ENCODE data around the gene PJVK.

DNA sequence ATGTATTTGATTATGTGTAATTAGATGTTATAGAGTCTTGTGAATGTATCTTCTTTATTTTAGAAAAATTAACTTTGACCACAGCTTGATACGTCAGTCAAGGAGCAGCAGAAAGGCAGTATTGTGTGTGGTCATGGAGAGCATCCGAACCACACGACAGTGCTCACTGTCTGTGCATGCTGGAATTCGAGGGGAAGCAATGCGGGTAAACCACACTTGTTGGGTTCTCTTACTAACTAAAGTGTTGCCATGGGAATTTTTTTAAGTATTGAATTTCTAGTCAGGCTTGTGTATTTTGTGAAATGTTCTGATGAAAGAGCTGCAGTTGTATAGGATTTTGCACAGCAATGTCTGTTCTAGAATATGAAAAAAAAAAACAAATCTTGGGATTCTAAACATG lies 4.8 kb downstream of the PJVK start:
- no peak for TF ChIP-seq ZNF274 (IDR thresholded peaks at IDR 0.05; ENCODE audit: low read depth, low read length)
- TF ChIP-seq YY1 (IDR thresholded peaks at IDR 0.05; ENCODE audit: extremely low read depth, insufficient replicate concordance, low read depth, low read length) = no peak
- TF ChIP-seq, protein P1, sequence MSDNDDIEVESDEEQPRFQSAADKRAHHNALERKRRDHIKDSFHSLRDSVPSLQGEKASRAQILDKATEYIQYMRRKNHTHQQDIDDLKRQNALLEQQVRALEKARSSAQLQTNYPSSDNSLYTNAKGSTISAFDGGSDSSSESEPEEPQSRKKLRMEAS (IDR thresholded peaks at IDR 0.05) = no peak
- no peak for TF ChIP-seq TCF7L2 (IDR thresholded peaks at IDR 0.05; ENCODE audit: borderline replicate concordance, extremely low read depth, insufficient read depth, insufficient read length)
- TF ChIP-seq, protein P2, sequence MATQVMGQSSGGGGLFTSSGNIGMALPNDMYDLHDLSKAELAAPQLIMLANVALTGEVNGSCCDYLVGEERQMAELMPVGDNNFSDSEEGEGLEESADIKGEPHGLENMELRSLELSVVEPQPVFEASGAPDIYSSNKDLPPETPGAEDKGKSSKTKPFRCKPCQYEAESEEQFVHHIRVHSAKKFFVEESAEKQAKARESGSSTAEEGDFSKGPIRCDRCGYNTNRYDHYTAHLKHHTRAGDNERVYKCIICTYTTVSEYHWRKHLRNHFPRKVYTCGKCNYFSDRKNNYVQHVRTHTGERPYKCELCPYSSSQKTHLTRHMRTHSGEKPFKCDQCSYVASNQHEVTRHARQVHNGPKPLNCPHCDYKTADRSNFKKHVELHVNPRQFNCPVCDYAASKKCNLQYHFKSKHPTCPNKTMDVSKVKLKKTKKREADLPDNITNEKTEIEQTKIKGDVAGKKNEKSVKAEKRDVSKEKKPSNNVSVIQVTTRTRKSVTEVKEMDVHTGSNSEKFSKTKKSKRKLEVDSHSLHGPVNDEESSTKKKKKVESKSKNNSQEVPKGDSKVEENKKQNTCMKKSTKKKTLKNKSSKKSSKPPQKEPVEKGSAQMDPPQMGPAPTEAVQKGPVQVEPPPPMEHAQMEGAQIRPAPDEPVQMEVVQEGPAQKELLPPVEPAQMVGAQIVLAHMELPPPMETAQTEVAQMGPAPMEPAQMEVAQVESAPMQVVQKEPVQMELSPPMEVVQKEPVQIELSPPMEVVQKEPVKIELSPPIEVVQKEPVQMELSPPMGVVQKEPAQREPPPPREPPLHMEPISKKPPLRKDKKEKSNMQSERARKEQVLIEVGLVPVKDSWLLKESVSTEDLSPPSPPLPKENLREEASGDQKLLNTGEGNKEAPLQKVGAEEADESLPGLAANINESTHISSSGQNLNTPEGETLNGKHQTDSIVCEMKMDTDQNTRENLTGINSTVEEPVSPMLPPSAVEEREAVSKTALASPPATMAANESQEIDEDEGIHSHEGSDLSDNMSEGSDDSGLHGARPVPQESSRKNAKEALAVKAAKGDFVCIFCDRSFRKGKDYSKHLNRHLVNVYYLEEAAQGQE (IDR thresholded peaks at IDR 0.05; ENCODE audit: low read depth) = no peak
- TF ChIP-seq CTCF (IDR thresholded peaks at IDR 0.05 in 2 of 3, conservative IDR thresholded peaks at IDR 0.05 in 1 of 3; ENCODE audit: borderline replicate concordance in 1 of 3, insufficient read depth in 1 of 3, low read depth in 2 of 3, low read length in 2 of 3) = no peak
- no peak for TF ChIP-seq EZH2 (IDR thresholded peaks at IDR 0.05)
- no peak for TF ChIP-seq POLR2A (IDR thresholded peaks at IDR 0.05; ENCODE audit: borderline replicate concordance, extremely low read depth, insufficient read depth, insufficient read length)
- no peak for TF ChIP-seq POLR2AphosphoS5 (IDR thresholded peaks at IDR 0.05; ENCODE audit: low read depth, low read length)
- TF ChIP-seq SIN3A (IDR thresholded peaks at IDR 0.05; ENCODE audit: low read depth) = no peak
- TF ChIP-seq ATF3 (IDR thresholded peaks at IDR 0.05) = no peak
- TF ChIP-seq JUND (IDR thresholded peaks at IDR 0.05) = no peak
